ENCODE measurements around the gene IQSEC3. TPM values are rescaled to one million over a fixed set of nuclear protein-coding genes. Genes with fewer than 3 reads are reported as not detected.

The IQSEC3 gene
- polyA plus RNA-seq, 1 donor from 2014 or later, result 2.4 TPM

- Histone ChIP-seq H3K4me2 (ENCODE audit: low read length) (no peak overlapping the region), H3K4me3 (ENCODE audit: low read length) (no peak overlapping the region), H3K9ac (ENCODE audit: low read length) (no peak overlapping the region), H2AFZ (ENCODE audit: low read depth, low read length) (no peak overlapping the region), H3F3A (ENCODE audit: insufficient read depth, low read length, poor library complexity, severe bottlenecking) (no peaks in the 10 kb centered on the region), H3K9me3 (ENCODE audit: low read length) (no peaks in the 10 kb centered on the region), H3K27me3 (ENCODE audit: insufficient read depth, low read depth, low read length) (no peaks in the 10 kb centered on the region), H3K27ac (ENCODE audit: low read length) (no peak overlapping the region), H3K36me3 (ENCODE audit: insufficient read depth, low read length) (no peaks in the 10 kb centered on the region), H4K20me1 (ENCODE audit: insufficient read depth) (no peaks in the 10 kb centered on the region), H3K9me2 (ENCODE audit: insufficient read depth, low read length) (no peaks in the 10 kb centered on the region), H3K79me2 (replicated peaks; ENCODE audit: insufficient read depth, low read length) (no peaks in the 10 kb centered on the region)
- TF ChIP-seq, protein P1, sequence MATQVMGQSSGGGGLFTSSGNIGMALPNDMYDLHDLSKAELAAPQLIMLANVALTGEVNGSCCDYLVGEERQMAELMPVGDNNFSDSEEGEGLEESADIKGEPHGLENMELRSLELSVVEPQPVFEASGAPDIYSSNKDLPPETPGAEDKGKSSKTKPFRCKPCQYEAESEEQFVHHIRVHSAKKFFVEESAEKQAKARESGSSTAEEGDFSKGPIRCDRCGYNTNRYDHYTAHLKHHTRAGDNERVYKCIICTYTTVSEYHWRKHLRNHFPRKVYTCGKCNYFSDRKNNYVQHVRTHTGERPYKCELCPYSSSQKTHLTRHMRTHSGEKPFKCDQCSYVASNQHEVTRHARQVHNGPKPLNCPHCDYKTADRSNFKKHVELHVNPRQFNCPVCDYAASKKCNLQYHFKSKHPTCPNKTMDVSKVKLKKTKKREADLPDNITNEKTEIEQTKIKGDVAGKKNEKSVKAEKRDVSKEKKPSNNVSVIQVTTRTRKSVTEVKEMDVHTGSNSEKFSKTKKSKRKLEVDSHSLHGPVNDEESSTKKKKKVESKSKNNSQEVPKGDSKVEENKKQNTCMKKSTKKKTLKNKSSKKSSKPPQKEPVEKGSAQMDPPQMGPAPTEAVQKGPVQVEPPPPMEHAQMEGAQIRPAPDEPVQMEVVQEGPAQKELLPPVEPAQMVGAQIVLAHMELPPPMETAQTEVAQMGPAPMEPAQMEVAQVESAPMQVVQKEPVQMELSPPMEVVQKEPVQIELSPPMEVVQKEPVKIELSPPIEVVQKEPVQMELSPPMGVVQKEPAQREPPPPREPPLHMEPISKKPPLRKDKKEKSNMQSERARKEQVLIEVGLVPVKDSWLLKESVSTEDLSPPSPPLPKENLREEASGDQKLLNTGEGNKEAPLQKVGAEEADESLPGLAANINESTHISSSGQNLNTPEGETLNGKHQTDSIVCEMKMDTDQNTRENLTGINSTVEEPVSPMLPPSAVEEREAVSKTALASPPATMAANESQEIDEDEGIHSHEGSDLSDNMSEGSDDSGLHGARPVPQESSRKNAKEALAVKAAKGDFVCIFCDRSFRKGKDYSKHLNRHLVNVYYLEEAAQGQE (IDR thresholded peaks at IDR 0.05; ENCODE audit: borderline replicate concordance), result no peak
- TF ChIP-seq, protein P2, sequence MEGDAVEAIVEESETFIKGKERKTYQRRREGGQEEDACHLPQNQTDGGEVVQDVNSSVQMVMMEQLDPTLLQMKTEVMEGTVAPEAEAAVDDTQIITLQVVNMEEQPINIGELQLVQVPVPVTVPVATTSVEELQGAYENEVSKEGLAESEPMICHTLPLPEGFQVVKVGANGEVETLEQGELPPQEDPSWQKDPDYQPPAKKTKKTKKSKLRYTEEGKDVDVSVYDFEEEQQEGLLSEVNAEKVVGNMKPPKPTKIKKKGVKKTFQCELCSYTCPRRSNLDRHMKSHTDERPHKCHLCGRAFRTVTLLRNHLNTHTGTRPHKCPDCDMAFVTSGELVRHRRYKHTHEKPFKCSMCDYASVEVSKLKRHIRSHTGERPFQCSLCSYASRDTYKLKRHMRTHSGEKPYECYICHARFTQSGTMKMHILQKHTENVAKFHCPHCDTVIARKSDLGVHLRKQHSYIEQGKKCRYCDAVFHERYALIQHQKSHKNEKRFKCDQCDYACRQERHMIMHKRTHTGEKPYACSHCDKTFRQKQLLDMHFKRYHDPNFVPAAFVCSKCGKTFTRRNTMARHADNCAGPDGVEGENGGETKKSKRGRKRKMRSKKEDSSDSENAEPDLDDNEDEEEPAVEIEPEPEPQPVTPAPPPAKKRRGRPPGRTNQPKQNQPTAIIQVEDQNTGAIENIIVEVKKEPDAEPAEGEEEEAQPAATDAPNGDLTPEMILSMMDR (IDR thresholded peaks at IDR 0.05; ENCODE audit: poor library complexity, severe bottlenecking), result no peak
- TF ChIP-seq EP300 (conservative IDR thresholded peaks at IDR 0.05; ENCODE audit: poor library complexity, severe bottlenecking) (no peak), TAF1 (IDR thresholded peaks at IDR 0.05; ENCODE audit: low read depth) (no peak), SMC3 (conservative IDR thresholded peaks at IDR 0.05; ENCODE audit: poor library complexity) (no peak), EZH2 (IDR thresholded peaks at IDR 0.05; ENCODE audit: borderline replicate concordance, insufficient read depth, low read length, poor library complexity, severe bottlenecking) (no peak), MXI1 (conservative IDR thresholded peaks at IDR 0.05; ENCODE audit: poor library complexity, severe bottlenecking) (no peak), POLR2AphosphoS5 (IDR thresholded peaks at IDR 0.05) (no peak), RAD21 (conservative IDR thresholded peaks at IDR 0.05) (no peak)
Measured at GRCh38 chr12:163406-163986, 96.9 kb downstream of the IQSEC3 start.

GRCh38 chr12:164207-164606 is 97.6 kb downstream of the IQSEC3 start:
- no peaks in the 10 kb centered on the region for H4K20me1 ChIP-seq (ENCODE audit: insufficient read depth)
- H3K36me3 ChIP-seq (ENCODE audit: insufficient read depth, low read length), result no peaks in the 10 kb centered on the region
- H3K27me3 ChIP-seq (ENCODE audit: insufficient read depth, low read depth, low read length), result no peaks in the 10 kb centered on the region
- H3K4me2 ChIP-seq (ENCODE audit: low read length), result no peak overlapping the region
- H3K4me3 ChIP-seq (ENCODE audit: low read length), result no peak overlapping the region
- no peak overlapping the region for H2AFZ ChIP-seq (ENCODE audit: low read depth, low read length)
- H3K79me2 ChIP-seq (replicated peaks; ENCODE audit: insufficient read depth, low read length), result no peaks in the 10 kb centered on the region
- no peaks in the 10 kb centered on the region for H3K9me3 ChIP-seq (ENCODE audit: low read length)
- H3K9me2 ChIP-seq (ENCODE audit: insufficient read depth, low read length), result no peaks in the 10 kb centered on the region
- no peak overlapping the region for H3K9ac ChIP-seq (ENCODE audit: low read length)
- no peaks in the 10 kb centered on the region for H3F3A ChIP-seq (ENCODE audit: insufficient read depth, low read length, poor library complexity, severe bottlenecking)
- TF ChIP-seq, protein P1 (IDR thresholded peaks at IDR 0.05; ENCODE audit: borderline replicate concordance), result no peak
- TF ChIP-seq MXI1 (conservative IDR thresholded peaks at IDR 0.05; ENCODE audit: poor library complexity, severe bottlenecking), result no peak
- TF ChIP-seq EZH2 (IDR thresholded peaks at IDR 0.05; ENCODE audit: borderline replicate concordance, insufficient read depth, low read length, poor library complexity, severe bottlenecking), result no peak
- no peak for TF ChIP-seq RAD21 (conservative IDR thresholded peaks at IDR 0.05)
- TF ChIP-seq, protein P2 (IDR thresholded peaks at IDR 0.05; ENCODE audit: poor library complexity, severe bottlenecking), result no peak
- TF ChIP-seq TAF1 (IDR thresholded peaks at IDR 0.05; ENCODE audit: low read depth), result no peak
- TF ChIP-seq EP300 (conservative IDR thresholded peaks at IDR 0.05; ENCODE audit: poor library complexity, severe bottlenecking), result no peak
- TF ChIP-seq POLR2AphosphoS5 (IDR thresholded peaks at IDR 0.05), result no peak
- TF ChIP-seq SMC3 (conservative IDR thresholded peaks at IDR 0.05; ENCODE audit: poor library complexity), result no peak
- H3K27ac ChIP-seq (ENCODE audit: low read length), result no peak overlapping the region

All from neural cell (in vitro differentiated cells).